Endothelial cell (in vitro differentiated cells): Measurements from ENCODE around the gene NXN. TPM values are rescaled to one million over a fixed set of nuclear protein-coding genes. Genes with fewer than 3 reads are reported as not detected.
A peak's percentile ranks its signal among the peaks of the same experiment; 100 is the strongest.

Source experiments
- DNase-seq: peaks from one replicate; pipeline ENCODE4 v3.0.0; 2021; ENCODE audit warnings: low spot score
- H3K27ac Mint-ChIP-seq: one replicate; pipeline ENCODE4 v1.8.0; 2021; ENCODE audit warnings: mixed read lengths, inconsistent platforms; ENCODE audit not compliant: unreplicated experiment
- H3K27me3 Mint-ChIP-seq: one replicate; pipeline ENCODE4 v1.8.0; 2021; ENCODE audit warnings: mild to moderate bottlenecking, moderate library complexity, mixed read lengths, inconsistent platforms; ENCODE audit not compliant: unreplicated experiment
- H3K36me3 Mint-ChIP-seq: one replicate; pipeline ENCODE4 v1.8.0; 2021; ENCODE audit warnings: mild to moderate bottlenecking, low read depth, mixed read lengths, inconsistent platforms; ENCODE audit not compliant: unreplicated experiment
- H3K4me1 Mint-ChIP-seq: one replicate; pipeline ENCODE4 v1.8.0; 2021; ENCODE audit warnings: mild to moderate bottlenecking, mixed read lengths, inconsistent platforms; ENCODE audit not compliant: unreplicated experiment
- H3K4me3 Mint-ChIP-seq: one replicate; pipeline ENCODE4 v1.8.0; 2021; ENCODE audit warnings: mild to moderate bottlenecking, mixed read lengths, inconsistent platforms; ENCODE audit not compliant: unreplicated experiment
- H3K9me3 Mint-ChIP-seq: one replicate; pipeline ENCODE4 v1.8.0; 2021; ENCODE audit warnings: mixed read lengths, inconsistent platforms; ENCODE audit not compliant: unreplicated experiment
- total RNA-seq: library from RNA; stranded (reverse); fragmentation: NEBNext Ultra II Directional; extraction: Animal tissue kit (Norgen Biotek cat#: 25700); gene quantifications from one replicate; pipeline ENCODE4 v1.2.1, GENCODE V29; 2021; ENCODE audit not compliant: unreplicated experiment
- TF ChIP-seq, protein P1 (sequence below): fragments of 200-600 bp; sonication (generic); IDR thresholded peaks from one replicate; pipeline ENCODE4 v1.5.0; 2021; ENCODE audit warnings: antibody characterized with exemption; ENCODE audit not compliant: unreplicated experiment

The NXN gene
- total RNA-seq, 1 donor from 2014 or later: 53.9 TPM

DNA sequence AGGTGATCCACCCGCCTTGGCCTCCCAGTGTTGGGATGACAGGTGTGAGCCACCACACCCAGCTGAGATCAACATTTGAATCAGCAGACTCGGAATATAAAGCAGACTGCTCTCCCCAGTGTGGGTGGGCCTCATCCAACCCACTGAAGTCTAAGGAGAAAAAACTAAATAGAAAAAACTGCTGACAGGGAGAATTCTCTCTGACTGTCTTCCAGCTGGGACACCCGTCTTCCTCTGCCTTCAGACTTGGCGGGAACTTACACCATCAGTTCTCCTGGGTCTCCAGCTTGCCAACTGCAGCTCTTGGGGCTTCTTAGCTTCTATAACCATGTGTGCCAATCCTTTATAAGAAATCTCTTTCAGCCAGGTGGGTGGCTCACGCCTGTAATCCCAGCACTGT, 106.7 kb downstream of the NXN start:
- Mint-ChIP-seq H3K9me3 (no peaks in the 10 kb centered on the region), H3K4me3 (no peak overlapping the region), H3K4me1 (peaks cover 32% of the 10 kb centered on the region), H3K36me3 (peaks cover 14% of the 10 kb centered on the region), H3K27me3 (peaks cover 3% of the 10 kb centered on the region), H3K27ac (no peak overlapping the region)
- TF ChIP-seq, protein P1, sequence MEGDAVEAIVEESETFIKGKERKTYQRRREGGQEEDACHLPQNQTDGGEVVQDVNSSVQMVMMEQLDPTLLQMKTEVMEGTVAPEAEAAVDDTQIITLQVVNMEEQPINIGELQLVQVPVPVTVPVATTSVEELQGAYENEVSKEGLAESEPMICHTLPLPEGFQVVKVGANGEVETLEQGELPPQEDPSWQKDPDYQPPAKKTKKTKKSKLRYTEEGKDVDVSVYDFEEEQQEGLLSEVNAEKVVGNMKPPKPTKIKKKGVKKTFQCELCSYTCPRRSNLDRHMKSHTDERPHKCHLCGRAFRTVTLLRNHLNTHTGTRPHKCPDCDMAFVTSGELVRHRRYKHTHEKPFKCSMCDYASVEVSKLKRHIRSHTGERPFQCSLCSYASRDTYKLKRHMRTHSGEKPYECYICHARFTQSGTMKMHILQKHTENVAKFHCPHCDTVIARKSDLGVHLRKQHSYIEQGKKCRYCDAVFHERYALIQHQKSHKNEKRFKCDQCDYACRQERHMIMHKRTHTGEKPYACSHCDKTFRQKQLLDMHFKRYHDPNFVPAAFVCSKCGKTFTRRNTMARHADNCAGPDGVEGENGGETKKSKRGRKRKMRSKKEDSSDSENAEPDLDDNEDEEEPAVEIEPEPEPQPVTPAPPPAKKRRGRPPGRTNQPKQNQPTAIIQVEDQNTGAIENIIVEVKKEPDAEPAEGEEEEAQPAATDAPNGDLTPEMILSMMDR: no peak
- DNase-seq: no peak

DNA sequence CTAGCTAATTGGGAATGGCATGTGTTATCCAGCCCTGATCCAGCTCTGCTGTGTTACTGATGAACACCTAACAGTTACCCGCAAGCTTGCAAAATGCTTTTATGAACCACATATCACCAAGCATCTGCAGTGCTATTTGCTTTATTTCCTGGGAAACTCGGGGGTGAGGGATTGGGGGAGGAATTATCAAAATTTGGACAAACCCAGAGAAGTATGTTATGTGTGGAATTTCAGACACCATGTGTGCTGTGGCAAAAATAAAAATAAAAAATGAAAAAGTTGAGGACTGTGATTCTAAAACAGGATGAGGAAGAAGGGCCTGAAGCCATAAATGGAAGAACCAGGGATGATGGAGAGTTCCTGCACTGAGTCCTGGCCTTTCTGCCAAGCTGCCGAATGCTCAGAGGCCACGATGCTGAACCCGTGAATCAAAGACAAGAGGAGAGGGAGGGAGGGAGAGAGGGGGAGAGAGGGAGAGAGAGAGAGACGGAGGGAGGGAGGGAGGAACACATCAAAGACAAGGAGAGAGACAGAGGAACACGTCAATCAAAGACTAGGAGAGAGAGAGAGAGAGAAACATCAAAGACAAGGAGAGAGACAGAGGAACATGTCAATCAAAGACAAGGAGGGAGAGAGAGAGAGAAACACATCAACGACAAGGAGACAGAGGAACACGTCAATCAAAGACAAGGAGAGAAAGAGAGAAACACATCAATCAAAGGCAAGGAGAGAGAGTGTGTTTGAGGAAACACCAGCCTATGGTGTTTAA, 107.6 kb downstream of the NXN start:
- TF ChIP-seq, protein P1: no peak
- H3K4me3 Mint-ChIP-seq: peak overlapping the region; percentile 70
- peak overlapping the region; percentile 34 for H3K27ac Mint-ChIP-seq
- H3K27me3 Mint-ChIP-seq: peaks cover 6% of the 10 kb centered on the region
- DNase-seq: no peak
- H3K9me3 Mint-ChIP-seq: no peaks in the 10 kb centered on the region
- peaks cover 26% of the 10 kb centered on the region for H3K4me1 Mint-ChIP-seq
- H3K36me3 Mint-ChIP-seq: peaks cover 9% of the 10 kb centered on the region

DNA sequence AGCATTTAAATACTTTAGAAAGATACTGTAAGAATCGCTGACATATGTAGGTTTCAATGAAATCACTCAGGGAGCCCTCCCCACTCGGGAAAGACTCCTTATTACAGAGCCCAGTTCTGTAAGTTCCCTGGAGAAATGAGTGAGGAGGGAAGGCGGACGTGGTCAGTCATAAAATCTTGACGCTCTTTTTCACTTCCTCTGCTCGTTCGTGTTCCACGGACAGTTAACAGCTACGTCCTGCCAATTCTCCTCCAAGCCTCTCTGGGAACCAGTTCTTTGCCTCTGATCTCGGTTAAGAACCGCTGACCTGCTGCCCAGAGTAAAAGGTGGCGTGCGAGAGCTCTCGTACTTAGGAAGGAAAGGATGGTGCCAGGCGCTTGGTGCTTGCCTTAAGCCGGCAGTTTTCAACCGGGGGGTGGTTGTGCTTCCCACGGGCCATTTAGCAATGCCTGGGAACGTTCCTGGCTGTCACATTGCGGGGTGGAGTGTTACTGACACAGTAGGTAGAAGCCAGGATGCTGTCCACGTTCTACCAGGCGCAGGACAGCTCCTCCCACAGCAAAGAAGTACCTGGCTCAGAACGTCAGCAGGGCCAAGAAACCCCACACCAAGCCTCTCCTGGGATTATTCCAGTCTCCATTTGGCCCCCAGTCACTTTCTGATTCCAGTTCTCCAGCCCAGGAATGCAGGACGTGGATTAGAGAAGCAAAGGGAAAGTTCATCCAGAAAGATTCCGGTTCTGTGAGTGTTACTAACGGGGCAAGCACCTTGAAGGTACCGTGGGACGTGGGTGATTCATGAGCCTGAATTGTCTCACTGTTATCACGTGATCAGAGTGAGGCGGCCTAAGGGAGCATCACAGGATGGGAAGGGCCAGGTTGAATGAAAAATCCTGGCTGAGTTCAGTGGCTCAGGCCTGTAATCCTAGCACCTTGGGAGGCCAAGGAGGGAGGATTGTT, 109.7 kb downstream of the NXN start:
- Mint-ChIP-seq H3K9me3 (no peaks in the 10 kb centered on the region), H3K27ac (no peak overlapping the region), H3K4me3 (no peak overlapping the region), H3K4me1 (peaks cover 29% of the 10 kb centered on the region), H3K36me3 (peaks cover 9% of the 10 kb centered on the region), H3K27me3 (peaks cover 5% of the 10 kb centered on the region)
- TF ChIP-seq, protein P1: no peak
- no peak for DNase-seq

DNA sequence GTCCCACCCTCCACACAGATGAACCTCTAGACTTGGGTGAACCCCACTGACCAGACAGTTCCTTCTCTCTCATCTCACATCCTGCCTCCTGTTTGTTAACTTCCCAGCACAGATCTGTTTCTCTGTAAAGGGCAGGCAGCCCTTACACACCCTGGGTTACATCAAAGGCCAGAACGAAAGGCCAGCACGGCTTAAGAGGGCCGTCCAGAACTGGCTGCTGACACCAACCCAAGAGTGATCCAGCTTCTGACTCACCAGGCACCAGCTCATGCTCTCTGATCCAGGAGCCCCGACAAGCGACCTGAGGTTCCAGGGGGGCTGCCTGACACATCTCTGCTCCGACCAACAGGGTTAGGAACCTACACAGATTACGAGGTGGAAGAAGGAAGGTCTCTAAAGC, 110.5 kb downstream of the NXN start:
- H3K27ac Mint-ChIP-seq: no peak overlapping the region
- no peaks in the 10 kb centered on the region for H3K9me3 Mint-ChIP-seq
- no peak overlapping the region for H3K4me3 Mint-ChIP-seq
- peaks cover 5% of the 10 kb centered on the region for H3K27me3 Mint-ChIP-seq
- peaks cover 35% of the 10 kb centered on the region for H3K4me1 Mint-ChIP-seq
- H3K36me3 Mint-ChIP-seq: peaks cover 9% of the 10 kb centered on the region
- DNase-seq: no peak
- TF ChIP-seq, protein P1: no peak
